Ascending aorta (tissue), 2 donors: Measurements from ENCODE around the gene KCNK1. TPM values are rescaled to one million over a fixed set of nuclear protein-coding genes. Genes with fewer than 3 reads are reported as not detected.

Experiments
- DNase-seq, 2 donors: peaks; one replicate each; pipeline ENCODE4 v3.0.0-alpha.2; 2019; ENCODE audit warnings: low spot score in 2 of 2
- H3K27ac ChIP-seq, 2 donors: fragments of 200-600 bp; sonication (generic); one replicate each; pipeline ENCODE4 v1.5.1; 2016 to 2017; ENCODE audit warnings: mild to moderate bottlenecking in 1 of 2
- H3K27me3 ChIP-seq: fragments of 200-600 bp; sonication (generic); one replicate; pipeline ENCODE4 v1.5.1; 2017
- H3K36me3 ChIP-seq, 2 donors: fragments of 200-600 bp; sonication (generic); one replicate each; pipeline ENCODE4 v1.5.1; 2016
- H3K4me1 ChIP-seq, 2 donors: fragments of 200-600 bp; sonication (generic); one replicate each; pipeline ENCODE4 v1.5.1; 2016 to 2017; ENCODE audit warnings: mild to moderate bottlenecking in 1 of 2
- H3K4me3 ChIP-seq, 2 donors: fragments of 200-600 bp; sonication (generic); one replicate each; pipeline ENCODE4 v1.5.1; 2016 to 2017; ENCODE audit warnings: mild to moderate bottlenecking in 1 of 2
- H3K9me3 ChIP-seq, 2 donors: fragments of 200-600 bp; sonication (generic); one replicate each; pipeline ENCODE4 v1.5.1; 2016
- CTCF ChIP-seq, 3 experiments: fragments of 200-600 bp in 2 of 3; fragments of 450-650 bp in 1 of 3; sonication (generic) in 2 of 3; IDR thresholded peaks; one replicate each; pipeline ENCODE4 v1.5.1; 2016 to 2019; ENCODE audit warnings: antibody characterized with exemption in 3 of 3, mild to moderate bottlenecking in 1 of 3, moderate library complexity in 1 of 3
- intact Hi-C: fragments of 100-400 bp; cut with DNase I; formaldehyde crosslinking; loops from one replicate; pipeline ENCODE4 v1.15.1; 2023
- total RNA-seq: library from RNA; depleted of rRNA; stranded (reverse); fragments of >200 nt; gene quantifications from one replicate; pipeline ENCODE4 v1.1.0, GENCODE V29; 2016

The KCNK1 gene
- total RNA-seq, 1 donor from 2014 or later: 1.4 TPM

- no peak for TF ChIP-seq CTCF (IDR thresholded peaks at IDR 0.05)
- no peaks in the 10 kb centered on the region for H3K9me3 ChIP-seq
- no peaks in the 10 kb centered on the region for H3K27me3 ChIP-seq
- H3K36me3 ChIP-seq: no peaks in the 10 kb centered on the region
- intact Hi-C loops: loop anchor here (10.0 kb wide), 1 partner anchor 86 kb away; the partner anchor contains the start of gene KCNK1
- DNase-seq: no peak
- no peaks in the 10 kb centered on the region for H3K4me1 ChIP-seq
- no peak overlapping the region for H3K27ac ChIP-seq
- no peak overlapping the region for H3K4me3 ChIP-seq
Observed at GRCh38 chr1:233700338-233700737, 86.4 kb downstream of the KCNK1 start.

GRCh38 chr1:233704170-233704897 is 90.4 kb downstream of the KCNK1 start:
- Histone ChIP-seq H3K27ac (no peak overlapping the region), H3K36me3 (no peaks in the 10 kb centered on the region), H3K27me3 (no peaks in the 10 kb centered on the region), H3K4me3 (no peak overlapping the region), H3K4me1 (peaks cover 5 to 8% of the 10 kb centered on the region in 2 donors), H3K9me3 (no peaks in the 10 kb centered on the region)
- no peak for TF ChIP-seq CTCF (IDR thresholded peaks at IDR 0.05)
- intact Hi-C loops: loop anchor here (10.0 kb wide), 1 partner anchor 90 kb away; the partner anchor contains the start of gene KCNK1
- no peak for DNase-seq

GRCh38 chr1:233704898-233705723 is 91.2 kb downstream of the KCNK1 start:
- no peak overlapping the region for H3K27ac ChIP-seq
- peaks cover 5 to 8% of the 10 kb centered on the region in 2 donors for H3K4me1 ChIP-seq
- intact Hi-C loops: loop anchor here (5.0 to 10.0 kb wide), 2 partner anchors 38 to 90 kb away; partner anchors contain the start of gene KCNK1
- H3K27me3 ChIP-seq: no peaks in the 10 kb centered on the region
- no peak for DNase-seq
- TF ChIP-seq CTCF (IDR thresholded peaks at IDR 0.05): no peak
- H3K36me3 ChIP-seq: no peaks in the 10 kb centered on the region
- no peak overlapping the region for H3K4me3 ChIP-seq
- no peaks in the 10 kb centered on the region for H3K9me3 ChIP-seq

- peak overlapping the region in 1 of 2 donors; percentile 34 for H3K27ac ChIP-seq
Observed at GRCh38 chr1:233707153-233707879, 93.4 kb downstream of the KCNK1 start.

More at GRCh38 chr1:233707153-233707879, 93.4 kb downstream of the KCNK1 start:
- TF ChIP-seq CTCF (IDR thresholded peaks at IDR 0.05): no peak
- H3K36me3 ChIP-seq: no peaks in the 10 kb centered on the region
- DNase-seq: no peak
- H3K4me3 ChIP-seq: no peak overlapping the region
- no peaks in the 10 kb centered on the region for H3K27me3 ChIP-seq
- intact Hi-C loops: loop anchor here (5.0 to 10.0 kb wide), 2 partner anchors 40 to 93 kb away; partner anchors contain the start of gene KCNK1
- H3K9me3 ChIP-seq: no peaks in the 10 kb centered on the region
- peaks cover 5 to 8% of the 10 kb centered on the region in 2 donors for H3K4me1 ChIP-seq
